HL-60 (cell line): Measurements from ENCODE around the gene POU4F1.

ENCODE experiments used
- DNase-seq, 2 experiments: peaks; one replicate each; pipeline ENCODE4 v3.0.0-alpha.2; 2010 to 2020; ENCODE audit warnings: low read depth in 1 of 2, low spot score in 1 of 2
- H3K27ac ChIP-seq: fragments of 250-450 bp; sonication (Bioruptor Pico); replicated peaks from 2 replicates; pipeline ENCODE4 v1.5.1; 2020; ENCODE audit warnings: mild to moderate bottlenecking, moderate library complexity
- H3K27me3 ChIP-seq: fragments of 250-450 bp; sonication (Bioruptor Pico); 2 replicates; pipeline ENCODE4 v1.5.1; 2021; ENCODE audit warnings: mild to moderate bottlenecking, moderate library complexity; ENCODE audit not compliant: insufficient read depth, poor library complexity, severe bottlenecking
- H3K4me3 ChIP-seq: replicated peaks from 2 replicates; pipeline ENCODE4 v1.5.1; 2011; ENCODE audit warnings: mild to moderate bottlenecking, control low read depth, low read length; ENCODE audit not compliant: insufficient read depth
- GABPA ChIP-seq: IDR thresholded peaks from 2 replicates; pipeline ENCODE4 v1.6.1; 2012; ENCODE audit warnings: low read depth
- POLR2AphosphoS5 ChIP-seq: IDR thresholded peaks from 2 replicates; pipeline ENCODE4 v1.6.1; 2012; ENCODE audit warnings: low read depth
- SPI1 ChIP-seq: IDR thresholded peaks from 2 replicates; pipeline ENCODE4 v1.6.1; 2012; ENCODE audit warnings: low read depth, mild to moderate bottlenecking, borderline replicate concordance
- TF ChIP-seq, protein P1 (sequence below): IDR thresholded peaks from 2 replicates; pipeline ENCODE4 v1.6.1; 2012; ENCODE audit warnings: low read depth; ENCODE audit not compliant: insufficient replicate concordance
- TF ChIP-seq, protein P2 (sequence below): IDR thresholded peaks from one replicate; pipeline ENCODE4 v1.5.1; 2011; ENCODE audit warnings: low read length, control low read depth, inconsistent platforms; ENCODE audit not compliant: insufficient read depth

Gene POU4F1

DNA sequence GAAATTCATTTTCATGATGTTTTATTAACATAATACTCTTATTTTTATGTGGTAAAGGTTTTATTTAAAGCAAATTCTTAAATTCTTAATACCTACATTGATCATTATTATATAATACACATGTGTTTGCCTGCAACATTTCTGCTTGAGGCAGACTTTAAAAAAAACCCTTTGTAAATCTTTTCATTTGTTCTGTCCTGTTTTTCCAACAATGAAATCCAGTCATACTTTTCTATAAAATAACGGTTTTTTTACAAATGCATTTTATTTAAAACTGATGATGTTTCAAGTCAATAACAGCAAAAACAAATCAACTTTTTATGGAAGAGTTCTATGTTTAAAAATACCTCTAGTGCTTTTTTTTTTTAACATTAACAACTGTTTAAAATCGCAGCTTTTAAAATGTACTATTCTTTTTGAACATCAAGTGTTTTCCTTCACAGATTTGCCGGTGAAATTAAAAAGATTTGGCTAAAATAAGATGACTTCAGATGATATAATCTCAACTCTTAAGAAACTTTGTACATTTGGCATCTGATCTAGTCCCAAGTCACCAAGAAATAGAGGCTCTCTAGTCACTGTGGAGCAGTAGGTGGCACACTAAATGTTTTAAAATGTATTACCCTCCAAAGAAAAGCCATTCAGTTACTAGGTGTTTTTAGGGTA is 5.1 kb downstream of the POU4F1 start:
- no peak overlapping the region for H3K4me3 ChIP-seq
- DNase-seq: no peak
- peaks cover 80% of the 10 kb centered on the region for H3K27me3 ChIP-seq
- H3K27ac ChIP-seq: no peak overlapping the region
- TF ChIP-seq, protein P1, sequence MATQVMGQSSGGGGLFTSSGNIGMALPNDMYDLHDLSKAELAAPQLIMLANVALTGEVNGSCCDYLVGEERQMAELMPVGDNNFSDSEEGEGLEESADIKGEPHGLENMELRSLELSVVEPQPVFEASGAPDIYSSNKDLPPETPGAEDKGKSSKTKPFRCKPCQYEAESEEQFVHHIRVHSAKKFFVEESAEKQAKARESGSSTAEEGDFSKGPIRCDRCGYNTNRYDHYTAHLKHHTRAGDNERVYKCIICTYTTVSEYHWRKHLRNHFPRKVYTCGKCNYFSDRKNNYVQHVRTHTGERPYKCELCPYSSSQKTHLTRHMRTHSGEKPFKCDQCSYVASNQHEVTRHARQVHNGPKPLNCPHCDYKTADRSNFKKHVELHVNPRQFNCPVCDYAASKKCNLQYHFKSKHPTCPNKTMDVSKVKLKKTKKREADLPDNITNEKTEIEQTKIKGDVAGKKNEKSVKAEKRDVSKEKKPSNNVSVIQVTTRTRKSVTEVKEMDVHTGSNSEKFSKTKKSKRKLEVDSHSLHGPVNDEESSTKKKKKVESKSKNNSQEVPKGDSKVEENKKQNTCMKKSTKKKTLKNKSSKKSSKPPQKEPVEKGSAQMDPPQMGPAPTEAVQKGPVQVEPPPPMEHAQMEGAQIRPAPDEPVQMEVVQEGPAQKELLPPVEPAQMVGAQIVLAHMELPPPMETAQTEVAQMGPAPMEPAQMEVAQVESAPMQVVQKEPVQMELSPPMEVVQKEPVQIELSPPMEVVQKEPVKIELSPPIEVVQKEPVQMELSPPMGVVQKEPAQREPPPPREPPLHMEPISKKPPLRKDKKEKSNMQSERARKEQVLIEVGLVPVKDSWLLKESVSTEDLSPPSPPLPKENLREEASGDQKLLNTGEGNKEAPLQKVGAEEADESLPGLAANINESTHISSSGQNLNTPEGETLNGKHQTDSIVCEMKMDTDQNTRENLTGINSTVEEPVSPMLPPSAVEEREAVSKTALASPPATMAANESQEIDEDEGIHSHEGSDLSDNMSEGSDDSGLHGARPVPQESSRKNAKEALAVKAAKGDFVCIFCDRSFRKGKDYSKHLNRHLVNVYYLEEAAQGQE: no peak
- TF ChIP-seq, protein P2, sequence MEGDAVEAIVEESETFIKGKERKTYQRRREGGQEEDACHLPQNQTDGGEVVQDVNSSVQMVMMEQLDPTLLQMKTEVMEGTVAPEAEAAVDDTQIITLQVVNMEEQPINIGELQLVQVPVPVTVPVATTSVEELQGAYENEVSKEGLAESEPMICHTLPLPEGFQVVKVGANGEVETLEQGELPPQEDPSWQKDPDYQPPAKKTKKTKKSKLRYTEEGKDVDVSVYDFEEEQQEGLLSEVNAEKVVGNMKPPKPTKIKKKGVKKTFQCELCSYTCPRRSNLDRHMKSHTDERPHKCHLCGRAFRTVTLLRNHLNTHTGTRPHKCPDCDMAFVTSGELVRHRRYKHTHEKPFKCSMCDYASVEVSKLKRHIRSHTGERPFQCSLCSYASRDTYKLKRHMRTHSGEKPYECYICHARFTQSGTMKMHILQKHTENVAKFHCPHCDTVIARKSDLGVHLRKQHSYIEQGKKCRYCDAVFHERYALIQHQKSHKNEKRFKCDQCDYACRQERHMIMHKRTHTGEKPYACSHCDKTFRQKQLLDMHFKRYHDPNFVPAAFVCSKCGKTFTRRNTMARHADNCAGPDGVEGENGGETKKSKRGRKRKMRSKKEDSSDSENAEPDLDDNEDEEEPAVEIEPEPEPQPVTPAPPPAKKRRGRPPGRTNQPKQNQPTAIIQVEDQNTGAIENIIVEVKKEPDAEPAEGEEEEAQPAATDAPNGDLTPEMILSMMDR: no peak
- no peak for TF ChIP-seq SPI1
- no peak for TF ChIP-seq GABPA
- TF ChIP-seq POLR2AphosphoS5: no peak

- H3K27me3 ChIP-seq: peaks cover 86% of the 10 kb centered on the region
- TF ChIP-seq SPI1 (no peak), POLR2AphosphoS5 (no peak), GABPA (no peak)
- TF ChIP-seq, protein P1: no peak
- TF ChIP-seq, protein P2: no peak
- no peak overlapping the region for H3K4me3 ChIP-seq
Observed at GRCh38 chr13:78597602-78597932, 5.8 kb downstream of the POU4F1 start.

DNA sequence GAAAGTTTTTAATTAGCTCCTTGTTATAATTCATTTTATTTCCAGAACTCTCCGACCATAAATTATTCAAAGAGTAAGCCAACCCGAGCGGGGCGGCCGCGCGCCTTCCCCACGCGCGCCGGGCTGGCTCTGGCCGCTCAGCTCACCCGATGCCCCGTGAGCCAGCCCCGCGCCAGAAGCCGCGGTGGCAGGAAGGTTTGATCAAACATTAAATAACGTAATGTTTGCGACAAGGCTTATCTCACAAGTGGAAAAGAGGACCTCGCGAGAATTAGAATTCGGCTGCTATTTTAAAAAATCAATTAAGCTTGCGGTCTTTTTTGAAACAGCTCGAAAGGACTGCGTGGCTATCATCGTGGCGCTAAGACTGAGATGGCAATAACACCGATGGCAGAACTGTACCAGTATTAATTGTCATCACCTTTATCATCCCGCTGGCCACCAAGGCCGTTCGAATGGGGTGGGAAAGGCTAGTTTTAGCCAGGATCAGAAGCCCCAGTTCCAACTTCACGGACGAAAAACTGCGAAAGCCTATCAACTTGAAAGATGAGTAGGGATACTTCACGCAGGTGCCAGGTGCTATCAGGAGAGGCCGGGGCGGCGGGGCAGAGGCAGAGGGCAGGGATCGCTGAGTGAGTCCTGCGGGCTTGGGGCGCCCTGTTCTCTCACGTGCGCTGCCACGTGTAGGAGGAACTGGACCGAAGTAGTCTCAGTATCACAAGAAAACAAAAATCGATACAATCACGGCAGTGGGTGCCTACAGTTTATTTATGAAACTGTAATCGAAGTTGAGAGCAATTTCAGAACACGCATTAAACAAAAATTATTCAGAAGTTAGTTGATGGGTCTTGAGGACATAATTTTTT is 6.4 kb downstream of the POU4F1 start:
- DNase-seq: no peak
- no peak overlapping the region for H3K4me3 ChIP-seq
- no peak overlapping the region for H3K27ac ChIP-seq
- no peak for TF ChIP-seq GABPA
- no peak for TF ChIP-seq POLR2AphosphoS5
- TF ChIP-seq SPI1: no peak
- TF ChIP-seq, protein P1: no peak
- TF ChIP-seq, protein P2: no peak
- peaks cover 87% of the 10 kb centered on the region for H3K27me3 ChIP-seq

More at GRCh38 chr13:78597602-78597932, 5.8 kb downstream of the POU4F1 start:
- H3K27ac ChIP-seq: no peak overlapping the region
- no peak for DNase-seq
